Cerebellar cortex (tissue), 1 donor: ENCODE results near the gene BNC2.
"Not testable (repeated sequence)": the region's sequence is repeated elsewhere in the genome, so short reads cannot be mapped to it uniquely, and the experiment has no call there.

Source experiments
- DNase-seq: peaks from one replicate; pipeline ENCODE4 v3.0.0-alpha.2; 2015; ENCODE audit warnings: low spot score

BNC2 gene

DNA sequence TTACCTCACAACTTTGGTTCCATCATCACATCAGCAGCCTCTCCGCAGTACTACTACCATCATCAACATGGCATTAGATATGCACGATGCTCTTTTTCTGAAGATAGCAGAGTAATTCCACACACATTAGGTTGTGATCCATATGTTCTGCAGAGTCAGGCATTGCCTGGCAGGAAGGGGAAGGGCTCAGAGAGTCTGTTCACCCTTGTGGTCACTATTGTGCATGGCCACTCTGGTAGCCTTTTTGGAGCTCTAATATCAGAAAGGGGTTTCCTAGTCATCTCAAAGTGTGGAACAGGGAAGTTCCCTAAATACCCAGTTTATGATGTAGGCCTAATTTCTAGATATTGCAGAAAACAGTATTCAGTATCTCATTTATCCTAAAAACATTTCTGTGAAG lies 373.6 kb downstream of the BNC2 start:
- no peak for DNase-seq

GRCh38 chr9:16487915-16488314 lies 382.6 kb downstream of the BNC2 start:
- DNase-seq: no peak

DNA sequence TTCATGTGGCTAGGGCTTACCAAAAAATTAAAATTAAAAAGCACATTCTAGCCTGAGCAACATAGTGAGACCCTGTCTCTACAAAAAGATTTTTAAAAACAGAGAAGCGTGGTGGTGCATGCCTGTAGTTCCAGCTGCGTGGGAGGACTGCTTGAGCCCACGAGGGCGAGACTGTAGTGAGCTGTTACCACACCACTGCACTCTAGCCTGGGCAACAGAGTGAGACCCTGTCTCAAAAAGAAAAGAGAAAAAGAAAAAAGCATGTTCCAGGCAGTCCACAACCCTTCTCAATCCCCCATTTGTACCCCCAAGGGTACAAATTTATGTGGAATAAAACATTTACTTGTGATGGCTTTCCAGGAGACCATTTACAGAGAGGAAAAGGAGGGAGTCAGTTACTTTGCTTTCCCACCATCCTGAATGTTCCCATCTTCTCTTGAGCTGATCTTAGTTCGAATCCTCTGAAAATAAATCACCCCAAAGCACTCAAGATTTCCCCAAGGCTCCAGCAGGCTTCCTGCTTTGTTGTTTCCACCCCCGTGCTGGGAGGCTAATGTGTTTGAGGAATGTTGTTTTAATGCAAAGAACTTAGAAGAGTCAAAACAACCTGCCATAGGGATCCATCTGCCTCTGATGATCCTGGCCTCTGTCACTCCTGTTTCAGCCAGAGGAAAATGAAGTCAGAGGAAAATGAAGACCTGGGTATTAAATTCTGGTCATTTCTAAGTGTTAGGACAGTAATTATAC lies 384.7 kb downstream of the BNC2 start:
- DNase-seq: no peak

- DNase-seq: no peak
Measured at GRCh38 chr9:16485160-16485559, 385.3 kb downstream of the BNC2 start.

GRCh38 chr9:16484744-16485143 lies 385.7 kb downstream of the BNC2 start:
- DNase-seq: no peak

DNA sequence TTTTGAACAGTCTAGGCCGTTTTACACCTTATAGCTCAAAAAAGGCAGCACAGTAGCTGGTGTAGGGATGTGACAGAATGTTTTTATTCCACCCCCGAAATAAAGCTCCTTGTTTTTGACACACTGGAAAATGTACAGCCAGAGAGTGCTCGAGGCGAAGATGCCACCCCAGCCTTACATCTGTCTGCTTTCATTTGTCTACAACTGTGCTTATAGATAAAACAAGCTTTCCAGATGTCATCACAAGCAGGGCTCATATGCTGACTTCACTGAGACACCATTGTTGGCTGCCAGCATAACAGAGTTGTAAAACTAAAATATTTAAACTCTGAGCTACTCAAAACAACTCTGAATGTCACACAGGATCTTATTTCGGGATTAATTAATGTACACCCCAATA lies 386.3 kb downstream of the BNC2 start:
- DNase-seq: no peak

DNA sequence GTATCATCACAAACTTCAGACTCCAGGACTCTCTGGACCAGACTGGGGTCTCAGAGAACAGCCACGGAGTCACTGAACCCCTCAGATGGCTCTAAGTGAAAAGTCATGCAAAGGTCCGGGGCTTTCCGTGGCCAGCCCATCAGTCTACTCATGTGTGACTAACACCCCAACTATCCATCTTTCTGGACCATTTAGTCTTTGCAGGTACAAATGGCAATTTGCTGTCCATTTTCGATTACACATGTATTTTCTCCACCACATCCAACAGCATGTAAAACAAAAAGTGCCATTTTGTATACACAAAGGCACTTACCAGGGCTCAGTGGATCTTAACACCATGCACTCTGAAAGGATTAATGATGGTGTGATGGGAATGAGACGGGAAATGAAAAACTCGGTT lies 387.7 kb downstream of the BNC2 start:
- DNase-seq: no peak

DNA sequence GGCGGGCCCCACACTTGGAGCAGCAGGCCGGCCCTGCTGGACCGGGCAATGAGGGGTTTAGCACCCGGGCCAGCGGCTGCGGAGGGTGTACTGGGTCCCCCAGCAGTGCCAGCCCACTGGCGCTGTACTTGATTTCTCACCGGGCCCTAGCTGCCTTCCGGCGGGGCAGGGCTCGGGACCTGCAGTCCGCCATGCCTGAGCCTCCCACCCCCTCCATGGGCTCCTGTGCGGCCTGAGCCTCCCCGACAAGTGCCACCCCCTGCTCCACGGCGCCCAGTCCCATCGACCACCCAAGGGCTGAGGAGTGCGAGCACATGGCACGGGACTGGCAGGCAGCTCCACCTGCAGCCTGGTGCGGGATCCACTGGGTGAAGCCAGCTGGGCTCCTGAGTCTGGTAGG lies 389.9 kb downstream of the BNC2 start:
- not testable (repeated sequence) for DNase-seq

DNA sequence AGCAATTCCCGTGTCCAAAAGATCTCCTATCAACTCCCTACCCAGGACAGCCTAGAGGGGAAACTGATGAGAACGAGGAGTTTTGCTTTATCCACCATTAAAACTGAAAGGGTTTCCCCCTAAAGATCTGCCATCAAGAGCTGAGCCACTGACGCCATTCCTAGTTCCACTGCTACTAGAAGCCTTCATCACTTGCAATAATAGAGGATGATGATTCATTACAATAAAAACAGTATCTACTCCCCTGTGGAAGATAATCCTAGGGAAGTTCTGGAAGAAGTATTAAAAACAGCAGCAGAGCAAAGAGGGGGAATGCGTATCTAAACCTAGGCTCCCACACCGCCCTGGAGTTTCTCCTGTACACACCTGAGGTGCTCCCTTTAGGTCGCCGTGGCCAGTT lies 394.5 kb downstream of the BNC2 start:
- no peak for DNase-seq

DNA sequence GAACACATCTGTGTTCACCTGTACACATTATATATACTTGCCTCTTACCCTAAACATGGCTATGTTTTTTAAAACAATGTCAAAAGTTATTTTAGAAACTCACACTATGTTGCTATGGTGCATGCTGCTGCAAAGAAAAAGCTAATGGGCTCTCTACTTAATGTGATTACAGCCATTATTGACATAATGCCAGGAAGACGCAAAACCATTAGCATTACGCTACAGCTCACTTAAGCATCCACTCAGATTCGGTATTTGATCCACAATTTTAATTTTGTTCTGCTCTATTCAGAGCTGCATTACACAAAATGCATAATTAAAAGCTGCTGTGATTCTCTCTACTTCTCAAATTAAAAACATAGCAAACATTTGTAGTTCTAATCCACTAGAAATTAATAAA lies 395.2 kb downstream of the BNC2 start:
- no peak for DNase-seq

DNA sequence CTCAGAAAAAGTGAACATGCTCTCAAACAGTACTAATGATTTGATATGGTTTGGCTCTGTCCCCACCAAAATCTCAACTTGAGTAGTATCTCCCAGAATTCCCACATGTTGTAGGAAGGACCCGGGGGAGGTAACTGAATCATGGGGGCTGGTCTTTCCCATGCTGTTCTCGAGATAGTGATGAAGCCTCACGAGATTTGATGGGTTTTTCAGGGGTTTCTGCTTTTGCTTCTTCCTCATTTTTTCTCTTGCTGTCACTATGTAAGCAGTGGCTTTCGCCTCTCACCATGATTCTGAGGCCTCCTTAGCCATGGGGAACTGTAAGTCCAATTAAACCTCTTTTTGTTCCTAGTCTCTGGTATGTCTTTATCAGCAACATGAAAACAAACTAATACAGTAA lies 401.3 kb downstream of the BNC2 start:
- DNase-seq: no peak

- no peak for DNase-seq
Measured at GRCh38 chr9:16461851-16462250, 408.6 kb downstream of the BNC2 start.

- no peak for DNase-seq
Measured at GRCh38 chr9:16461137-16461840, 409.2 kb downstream of the BNC2 start.

- no peak for DNase-seq
Measured at GRCh38 chr9:16460696-16461095, 409.8 kb downstream of the BNC2 start.

- DNase-seq: no peak
Measured at GRCh38 chr9:16459421-16460148, 410.9 kb downstream of the BNC2 start.

GRCh38 chr9:16458696-16459420 lies 411.6 kb downstream of the BNC2 start:
- DNase-seq: no peak

GRCh38 chr9:16455842-16456241 lies 414.6 kb downstream of the BNC2 start:
- no peak for DNase-seq

DNA sequence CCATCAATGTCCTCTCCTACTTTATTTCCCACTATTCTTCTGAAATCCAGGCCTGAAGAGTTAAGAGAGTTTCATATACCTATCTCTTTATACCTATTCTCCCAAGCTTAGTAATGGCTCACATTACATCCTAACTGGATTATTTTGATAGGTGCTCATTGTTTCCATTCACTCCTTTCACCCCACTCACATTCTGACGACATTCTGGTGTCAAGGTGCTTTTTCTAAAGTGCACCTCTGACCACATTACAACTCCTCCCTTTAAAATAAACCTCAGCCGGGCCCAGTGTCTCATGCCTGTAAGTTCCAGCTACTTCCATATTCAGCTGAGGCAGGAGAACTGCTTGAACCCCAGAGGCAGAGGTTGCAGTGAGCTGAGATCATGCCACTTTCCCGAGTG lies 417.1 kb downstream of the BNC2 start:
- no peak for DNase-seq

GRCh38 chr9:16450578-16450977 lies 419.9 kb downstream of the BNC2 start:
- no peak for DNase-seq

GRCh38 chr9:16450043-16450442 lies 420.4 kb downstream of the BNC2 start:
- no peak for DNase-seq

- no peak for DNase-seq
Measured at GRCh38 chr9:16449076-16449730, 421.3 kb downstream of the BNC2 start.

GRCh38 chr9:16447946-16448345 lies 422.5 kb downstream of the BNC2 start:
- no peak for DNase-seq
